NT2/D1 (cell line): ENCODE measurements around the gene LARGE2.

ENCODE experiments used
- YY1 ChIP-seq: IDR thresholded peaks from 2 replicates; pipeline ENCODE4 v1.6.1; 2011; ENCODE audit not compliant: insufficient read length, insufficient read depth
- ZNF274 ChIP-seq: IDR thresholded peaks from 2 replicates; pipeline ENCODE4 v1.6.1; 2011; ENCODE audit warnings: mild to moderate bottlenecking, low read depth, low read length

DNA sequence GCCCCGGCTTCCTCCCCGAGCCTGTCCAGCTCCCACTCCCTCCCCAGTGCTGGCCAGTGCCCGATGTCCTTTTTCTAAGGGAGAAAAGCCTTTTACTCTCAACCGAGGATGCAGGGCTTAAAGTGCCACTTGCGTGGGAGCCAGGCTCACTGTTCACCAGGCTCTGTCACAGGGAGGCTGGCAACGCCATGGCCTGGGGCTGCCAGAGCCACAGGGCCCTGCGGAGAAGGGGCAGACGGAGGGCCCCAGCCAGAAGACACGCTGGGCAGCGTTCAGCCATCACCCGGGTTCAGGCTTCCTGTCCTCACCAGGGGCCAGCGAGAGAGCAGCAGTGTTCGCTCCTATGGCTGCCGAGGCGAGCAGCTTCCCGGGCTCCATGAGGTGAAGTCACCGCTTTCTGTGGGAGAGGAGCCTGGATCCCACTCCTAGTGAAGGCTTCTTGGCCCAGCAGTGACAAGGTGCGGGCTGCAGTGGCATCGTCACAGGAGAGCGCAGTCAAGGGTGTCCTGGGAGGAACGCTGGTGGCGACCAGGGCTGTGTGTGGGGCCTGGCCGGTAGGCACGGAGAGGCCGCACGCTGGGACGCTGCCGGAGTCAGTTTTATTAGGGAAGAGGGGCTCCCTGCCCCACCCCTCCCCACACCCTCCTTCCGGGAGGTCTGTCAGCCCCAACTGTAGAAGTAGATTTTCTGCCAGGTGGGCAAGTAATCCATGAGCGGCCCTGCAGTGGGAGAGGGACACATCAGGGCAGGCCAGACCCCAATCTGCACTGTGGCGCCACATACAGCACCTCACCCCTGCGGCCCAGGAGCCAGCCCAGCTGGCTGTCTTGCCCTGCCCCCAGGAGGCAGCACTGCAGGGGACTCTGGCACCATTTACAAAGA is 12.6 kb upstream of the LARGE2 start:
- TF ChIP-seq ZNF274 (no peak), YY1 (no peak)
